Measurements from ENCODE around the gene FALEC.

- no peak for TF ChIP-seq CTCF (conservative IDR thresholded peaks at IDR 0.05; ENCODE audit: low read depth, low read length)
- no peak for TF ChIP-seq EZH2 (IDR thresholded peaks at IDR 0.05; ENCODE audit: borderline replicate concordance, low read depth, low read length, poor library complexity, severe bottlenecking)
These were observed 38.8 kb upstream of the FALEC start for GRCh38 chr1:150476754-150477153.
